Measurements from ENCODE around the gene GKAP1.

DNA sequence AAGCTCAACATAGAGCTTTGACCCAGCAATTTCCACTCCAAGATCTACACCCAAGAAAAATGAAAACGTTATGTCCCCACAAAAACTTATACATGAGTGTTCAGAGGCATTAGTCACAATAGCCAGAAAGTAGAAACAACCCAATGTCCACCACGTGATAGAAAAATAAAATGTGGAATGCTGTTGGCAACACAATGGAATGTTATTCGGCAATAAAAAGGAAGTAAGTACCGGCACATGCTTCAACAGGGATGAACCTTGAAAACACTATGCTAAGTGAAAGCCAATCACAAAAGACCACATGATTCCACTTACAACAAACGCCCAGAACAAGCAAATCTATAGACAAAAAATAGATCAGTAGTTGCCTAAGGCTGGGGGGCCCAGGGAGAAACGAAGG is 115.8 kb downstream of the GKAP1 start:
- TF ChIP-seq GATA2 (IDR thresholded peaks at IDR 0.05; ENCODE audit: low read depth, low read length) (no peak), GATA3 (IDR thresholded peaks at IDR 0.05; ENCODE audit: low read depth, low read length) (no peak)
